Dermis microvascular lymphatic vessel endothelial cell (primary cell): Measurements from ENCODE around the gene NF2. TPM values are rescaled to one million over a fixed set of nuclear protein-coding genes. Genes with fewer than 3 reads are reported as not detected.
"Not testable (repeated sequence)": the region's sequence is repeated elsewhere in the genome, so short reads cannot be mapped to it uniquely, and the experiment has no call there.

Experiments used
- DNase-seq, 2 donors: peaks; one replicate each; pipeline versions ENCODE4 v3.0.0 to v3.0.0-alpha.2; 2010; ENCODE audit warnings: low read depth in 2 of 2
- total RNA-seq: library from RNA; depleted of rRNA; stranded (reverse); fragments of >200 nt; gene quantifications from 2 replicates; pipeline ENCODE4 v1.2.1, GENCODE V29; 2014

The NF2 gene
- 43.8 and 51.0 TPM in 2 replicates for total RNA-seq

- peak; percentile 99 to 100 for DNase-seq
Measured at GRCh38 chr22:29603358-29604075, at the start of gene NF2. Gene NF2 (plus strand): TSS chr22:29603633. CDS start chr22:29603999, 366 bp downstream.

GRCh38 chr22:29555065-29555644, 48.3 kb upstream of the NF2 start:
- no peak for DNase-seq

DNA sequence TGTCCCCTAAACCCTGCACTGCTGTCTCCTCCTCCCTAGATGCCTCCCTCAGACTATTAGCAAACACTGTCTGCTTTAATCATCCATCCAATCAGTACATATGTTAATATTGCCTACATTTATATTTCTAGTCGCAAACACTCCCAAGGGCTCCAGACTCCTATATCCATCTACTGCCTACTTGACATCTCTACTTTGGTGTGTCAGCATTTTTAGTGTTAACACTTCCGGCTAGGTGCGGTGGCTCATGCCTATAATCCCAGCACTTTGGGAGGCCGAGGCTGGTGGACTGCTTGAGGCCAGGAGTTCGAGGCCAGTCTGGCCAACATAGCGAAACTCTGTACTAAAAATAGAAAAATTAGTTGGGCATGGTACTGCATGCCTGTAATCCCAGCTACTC, 44.4 kb upstream of the NF2 start:
- no peak for DNase-seq

DNA sequence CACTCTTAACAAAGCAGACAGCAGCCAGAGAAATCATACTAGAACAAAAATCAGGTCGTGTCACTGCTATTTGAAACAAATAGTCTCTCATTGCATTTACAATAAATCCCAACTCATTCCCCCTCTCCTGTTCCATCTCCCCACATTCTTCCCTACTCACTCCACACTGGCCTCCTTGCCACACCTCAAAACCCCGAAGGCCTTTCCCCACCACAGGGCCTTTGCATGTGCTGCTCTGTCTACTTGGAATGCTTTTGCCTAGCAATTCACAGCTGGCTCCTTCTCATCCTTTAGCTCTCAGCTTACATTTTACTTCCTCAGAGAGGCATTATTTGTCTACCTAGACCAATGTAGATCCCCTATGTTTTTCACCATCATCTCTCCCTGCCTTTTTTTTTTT, 43.6 kb upstream of the NF2 start:
- DNase-seq: no peak

DNA sequence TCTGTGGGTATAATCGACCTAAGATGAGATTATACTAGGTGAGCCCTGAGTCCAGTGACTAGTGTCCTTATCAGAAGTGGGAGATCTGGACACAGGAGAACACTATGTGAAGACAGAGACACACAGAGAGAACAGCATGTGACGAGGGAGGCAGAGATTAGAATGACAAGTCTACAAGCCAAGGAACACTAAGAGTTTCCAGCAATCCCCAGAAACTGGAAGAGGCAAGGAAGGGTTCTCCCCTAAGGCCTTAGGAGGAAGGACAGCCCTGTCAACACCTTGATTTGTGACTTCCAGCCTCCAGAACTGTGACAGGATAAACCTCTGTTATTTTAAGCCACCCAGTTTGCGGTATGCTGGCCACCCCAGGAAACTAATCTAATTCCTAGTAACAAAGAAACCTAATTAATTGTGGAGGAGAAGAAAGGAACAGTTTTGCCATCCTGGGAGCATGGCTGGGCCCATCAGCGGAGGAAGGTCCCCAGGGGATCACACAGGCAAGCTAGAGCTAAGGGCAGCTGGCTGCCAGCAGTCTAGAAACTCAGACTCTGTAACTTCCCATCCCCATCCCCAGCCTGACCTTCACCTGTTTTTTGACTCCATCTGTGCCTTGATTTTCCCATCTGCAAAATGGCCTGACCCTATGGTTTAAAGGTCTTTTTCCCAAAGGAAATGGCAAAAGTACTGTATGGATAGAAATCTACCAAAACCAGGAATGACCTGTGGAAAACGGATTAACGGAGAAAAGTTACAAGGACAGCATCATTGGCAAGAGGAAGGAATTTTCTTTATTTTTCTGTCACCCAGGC, 39.6 kb upstream of the NF2 start:
- DNase-seq: no peak

- DNase-seq: not testable (repeated sequence)
Measured at GRCh38 chr22:29566513-29566912, 36.9 kb upstream of the NF2 start.

DNA sequence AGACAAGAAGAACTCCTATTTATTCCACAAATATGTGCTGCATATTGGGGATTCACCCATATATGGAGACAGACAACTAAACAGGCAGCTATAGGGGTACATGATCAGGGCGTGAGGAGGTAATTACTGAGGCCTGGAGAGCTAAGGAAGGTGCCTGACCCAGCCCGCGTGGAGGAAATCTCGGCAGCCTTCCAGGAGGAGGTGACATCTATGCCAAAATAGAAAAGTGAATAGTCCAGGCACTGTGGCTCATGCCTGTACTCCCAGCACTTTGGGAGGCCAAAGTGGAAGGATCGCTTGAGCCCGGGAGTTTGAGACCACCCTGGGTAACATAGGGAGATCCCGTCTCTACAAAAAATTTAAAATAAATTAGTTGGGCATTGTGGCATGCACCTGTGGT, 36.1 kb upstream of the NF2 start:
- DNase-seq: no peak

GRCh38 chr22:29569011-29569678, 34.3 kb upstream of the NF2 start:
- DNase-seq: no peak

DNA sequence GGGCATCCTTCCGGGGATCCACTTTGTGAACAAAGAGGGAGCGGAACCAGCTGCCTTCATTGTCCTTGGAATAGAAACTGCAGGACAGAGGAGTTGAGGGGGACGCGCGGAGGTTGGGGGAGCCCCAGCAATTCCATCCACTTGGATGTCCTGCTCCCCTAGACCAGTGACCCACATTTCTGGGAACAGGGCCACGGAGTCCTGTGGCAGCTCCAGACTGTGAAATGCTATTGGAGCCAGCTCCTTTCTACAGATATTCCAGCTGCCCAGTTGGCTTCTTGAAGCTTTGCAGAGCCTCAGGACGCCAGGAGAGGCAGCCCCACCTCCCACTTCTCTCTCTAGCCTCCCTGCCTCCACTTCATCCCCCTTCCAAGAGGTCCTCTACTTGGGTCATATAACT, 33.0 kb upstream of the NF2 start:
- DNase-seq: no peak

GRCh38 chr22:29570912-29571549, 32.4 kb upstream of the NF2 start:
- no peak for DNase-seq

- DNase-seq: no peak
Measured at GRCh38 chr22:29574762-29575450, 28.5 kb upstream of the NF2 start.

GRCh38 chr22:29578462-29579200, 24.8 kb upstream of the NF2 start:
- DNase-seq: no peak

DNA sequence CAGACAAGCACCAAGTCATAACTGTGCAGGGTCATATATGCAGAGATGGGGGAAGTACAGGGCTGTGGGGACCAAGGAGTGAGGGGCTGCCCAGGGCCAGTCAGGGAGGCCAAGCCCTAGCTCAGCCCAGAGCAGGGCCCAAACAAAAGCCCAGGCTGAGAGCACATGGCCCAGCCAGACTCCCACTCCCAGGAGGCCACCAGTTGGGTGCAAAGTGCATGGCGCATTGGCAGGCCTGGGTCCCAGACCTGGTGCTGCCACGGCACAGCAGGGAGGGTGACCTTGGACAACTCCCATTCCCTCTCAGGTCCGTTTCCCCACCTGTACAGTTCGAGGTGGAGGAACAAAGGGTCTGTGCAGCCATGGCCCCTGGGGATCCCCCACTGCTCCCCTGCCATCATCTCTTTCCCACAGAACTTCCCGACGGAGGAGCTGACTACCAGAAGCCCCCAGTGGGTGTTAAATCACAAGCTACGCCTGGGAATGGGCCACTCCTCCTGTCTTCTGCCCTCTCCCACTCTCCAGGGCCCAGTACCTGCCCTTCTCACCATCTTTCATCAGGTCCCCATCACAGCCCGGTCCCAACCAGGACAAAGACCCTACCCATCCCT, 23.1 kb upstream of the NF2 start:
- no peak for DNase-seq

GRCh38 chr22:29581799-29582198, 21.6 kb upstream of the NF2 start:
- no peak for DNase-seq

DNA sequence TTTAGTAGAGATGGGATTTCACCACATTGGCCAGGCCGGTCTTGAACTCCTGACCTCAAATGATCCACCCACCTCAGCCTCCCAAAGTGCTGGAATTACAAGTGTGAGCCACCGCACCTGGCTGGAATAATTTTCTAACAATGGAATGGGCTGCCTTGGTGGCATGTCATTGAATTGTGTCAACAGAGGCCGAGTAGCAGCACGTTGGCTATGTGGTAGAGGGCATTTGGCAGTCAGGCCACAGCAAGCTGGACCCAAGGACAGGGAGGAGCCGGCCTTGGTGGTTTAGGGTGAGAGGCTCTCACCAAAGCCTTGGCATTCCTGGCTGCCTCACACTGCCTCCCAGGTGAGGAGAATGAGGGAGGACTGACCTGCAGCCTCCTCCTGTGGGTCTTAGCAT, 18.5 kb upstream of the NF2 start:
- DNase-seq: no peak

DNA sequence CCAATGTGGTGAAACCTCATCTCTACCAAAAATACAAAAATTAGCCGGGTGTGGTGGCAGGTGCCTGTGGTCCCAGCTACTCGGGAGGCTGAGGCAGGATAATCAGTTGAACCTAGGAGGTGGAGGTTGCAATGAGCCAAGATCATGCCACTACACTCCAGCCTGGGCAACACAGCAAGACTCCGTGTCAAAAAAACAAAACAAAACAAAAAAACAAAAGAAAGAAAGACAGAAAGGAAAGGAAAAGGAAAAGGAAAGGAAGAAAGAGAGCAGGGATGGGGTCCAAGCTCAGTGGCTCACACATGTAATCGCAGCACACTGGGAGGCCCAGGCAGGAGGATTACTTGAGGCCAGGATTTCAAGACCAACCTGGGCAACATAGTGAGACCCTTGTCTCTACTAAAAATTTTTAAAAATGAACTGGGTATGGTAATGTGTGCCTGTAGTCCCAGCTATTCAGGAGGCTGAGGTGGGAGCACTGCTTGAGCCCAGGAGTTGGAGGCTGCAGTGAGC, 17.2 kb upstream of the NF2 start:
- not testable (repeated sequence) for DNase-seq

- peak in 1 of 2 donors; percentile 40 for DNase-seq
Measured at GRCh38 chr22:29587938-29588699, 15.3 kb upstream of the NF2 start.

- DNase-seq: no peak
Measured at GRCh38 chr22:29593923-29594322, 9.5 kb upstream of the NF2 start.

- not testable (repeated sequence) for DNase-seq
Measured at GRCh38 chr22:29594447-29594846, 9.0 kb upstream of the NF2 start.
